Astrocyte (in vitro differentiated cells and primary cell): ENCODE results near the gene VASN. TPM values are rescaled to one million over a fixed set of nuclear protein-coding genes. Genes with fewer than 3 reads are reported as not detected.
"Not testable (repeated sequence)": the region's sequence is repeated elsewhere in the genome, so short reads cannot be mapped to it uniquely, and the experiment has no call there.

Experiments used
- DNase-seq: peaks from one replicate; pipeline ENCODE4 v3.0.0-alpha.2; 2010; ENCODE audit warnings: low read depth
- FAIRE-seq: peaks from 2 replicates; lab custom pipeline; 2011; peaks lifted over from hg19 to GRCh38; lab: Jason Lieb, UNC
- H2AFZ ChIP-seq: 2 replicates; pipeline ENCODE4 v1.6.0; 2012; ENCODE audit warnings: low read depth, low read length, inconsistent platforms
- H3K27ac ChIP-seq: 2 replicates; pipeline ENCODE4 v1.5.1; 2011; ENCODE audit warnings: low read depth, low read length, inconsistent platforms
- H3K27me3 ChIP-seq: 2 replicates; pipeline ENCODE4 v1.6.0; 2011; ENCODE audit warnings: low read length, inconsistent platforms; ENCODE audit not compliant: insufficient read depth
- H3K36me3 ChIP-seq: 2 replicates; pipeline ENCODE4 v1.5.1; 2011; ENCODE audit warnings: low read length, inconsistent platforms; ENCODE audit not compliant: insufficient read depth
- H3K4me1 ChIP-seq: 2 replicates; pipeline ENCODE4 v1.5.1; 2011; ENCODE audit warnings: low read length, inconsistent platforms; ENCODE audit not compliant: insufficient read depth
- H3K4me2 ChIP-seq: 2 replicates; pipeline ENCODE4 v1.6.0; 2012; ENCODE audit warnings: low read length, inconsistent platforms
- H3K4me3 ChIP-seq: 2 replicates; pipeline ENCODE4 v1.5.1; 2011; ENCODE audit warnings: low read depth, mild to moderate bottlenecking, low read length, inconsistent platforms; ENCODE audit not compliant: insufficient read depth
- H3K79me2 ChIP-seq: 2 replicates; pipeline ENCODE4 v1.6.0; 2012; ENCODE audit warnings: mild to moderate bottlenecking, low read length, inconsistent platforms; ENCODE audit not compliant: insufficient read depth
- H3K9ac ChIP-seq: 2 replicates; pipeline ENCODE4 v1.6.0; 2012; ENCODE audit warnings: mild to moderate bottlenecking, low read length, inconsistent platforms
- H3K9me3 ChIP-seq: 2 replicates; pipeline ENCODE4 v1.5.1; 2012; ENCODE audit warnings: low read depth, mild to moderate bottlenecking, low read length, inconsistent platforms; ENCODE audit not compliant: insufficient read depth
- H4K20me1 ChIP-seq: 2 replicates; pipeline ENCODE4 v1.6.0; 2012; ENCODE audit warnings: low read length, inconsistent platforms; ENCODE audit not compliant: insufficient read depth
- H3K27ac Mint-ChIP-seq: one replicate; pipeline ENCODE4 v1.8.0; 2021; ENCODE audit warnings: mild to moderate bottlenecking, mixed read lengths; ENCODE audit not compliant: unreplicated experiment
- H3K27me3 Mint-ChIP-seq: one replicate; pipeline ENCODE4 v1.8.0; 2021; ENCODE audit warnings: low read depth, mixed read lengths; ENCODE audit not compliant: unreplicated experiment
- H3K36me3 Mint-ChIP-seq: one replicate; pipeline ENCODE4 v1.8.0; 2021; ENCODE audit warnings: low read depth, mixed read lengths; ENCODE audit not compliant: unreplicated experiment
- H3K4me1 Mint-ChIP-seq: one replicate; pipeline ENCODE4 v1.8.0; 2021; ENCODE audit warnings: low read depth, mixed read lengths; ENCODE audit not compliant: unreplicated experiment
- H3K4me3 Mint-ChIP-seq: one replicate; pipeline ENCODE4 v1.8.0; 2021; ENCODE audit warnings: mild to moderate bottlenecking, moderate library complexity, mixed read lengths; ENCODE audit not compliant: unreplicated experiment
- H3K9me3 Mint-ChIP-seq: one replicate; pipeline ENCODE4 v1.8.0; 2021; ENCODE audit warnings: mild to moderate bottlenecking, mixed read lengths; ENCODE audit not compliant: unreplicated experiment
- EZH2 ChIP-seq: IDR thresholded peaks from 2 replicates; pipeline ENCODE4 v1.6.1; 2012; ENCODE audit warnings: mild to moderate bottlenecking, low read length, inconsistent platforms; ENCODE audit not compliant: insufficient read depth
- total RNA-seq: library from RNA; stranded (reverse); gene quantifications from 2 replicates; pipeline ENCODE4 v1.2.1, GENCODE V29; 2021
- TF ChIP-seq, protein P1 (sequence below): IDR thresholded peaks from 2 replicates; pipeline ENCODE4 v1.5.1; 2011; ENCODE audit warnings: low read depth, mild to moderate bottlenecking, inconsistent platforms, low read length, moderate library complexity; ENCODE audit not compliant: insufficient read depth

The VASN gene
- total RNA-seq, 1 donor from 2014 or later = 32.0 TPM

- peaks cover 5% of the 10 kb centered on the region for H3K36me3 Mint-ChIP-seq
Measured at GRCh38 chr16:4332083-4332482, 39.6 kb upstream of the VASN start.

DNA sequence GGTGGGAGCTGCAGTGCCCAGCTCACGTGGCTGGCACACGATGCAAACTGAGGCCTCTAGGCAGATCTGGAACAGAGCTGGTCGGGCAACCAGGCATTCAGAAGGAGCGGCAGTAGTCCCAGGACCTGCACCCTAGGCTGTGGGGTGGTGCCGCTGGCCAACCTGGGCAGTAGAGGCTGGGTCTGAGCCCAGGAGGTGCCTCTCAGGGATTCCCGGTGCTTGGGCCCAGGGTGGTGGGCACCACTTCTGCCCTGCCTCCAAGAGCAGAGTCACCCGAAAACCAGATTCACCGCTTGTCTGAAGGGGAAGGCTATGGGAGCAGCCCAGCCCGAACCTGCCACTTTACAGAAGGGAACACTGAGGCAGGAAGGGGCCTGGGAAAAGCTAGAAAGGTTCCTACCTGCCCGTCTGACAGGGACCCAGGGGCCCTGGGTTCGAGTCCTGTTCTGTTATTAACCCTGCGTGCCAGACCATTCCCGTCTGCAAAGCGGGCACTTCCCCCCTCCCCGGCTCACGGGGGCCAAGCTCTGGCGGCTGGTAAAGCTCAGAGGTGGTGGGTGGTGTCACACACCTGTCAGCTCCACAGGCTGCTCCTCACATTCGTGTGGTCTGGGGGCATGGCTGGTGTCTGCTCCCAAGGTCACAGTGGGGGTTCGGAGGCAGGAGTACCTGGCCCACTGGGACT lies 38.9 kb upstream of the VASN start:
- peaks cover 15% of the 10 kb centered on the region for H3K4me1 ChIP-seq
- peaks cover 3% of the 10 kb centered on the region for H3K36me3 ChIP-seq
- peaks cover 78% of the 10 kb centered on the region for H4K20me1 ChIP-seq
- Mint-ChIP-seq H3K4me3 (no peak overlapping the region), H3K27me3 (no peaks in the 10 kb centered on the region), H3K9me3 (no peaks in the 10 kb centered on the region), H3K27ac (no peak overlapping the region), H3K4me1 (peaks cover 7% of the 10 kb centered on the region), H3K36me3 (peaks cover 5% of the 10 kb centered on the region)
- no peak overlapping the region for H3K27ac ChIP-seq
- H3K79me2 ChIP-seq = peaks cover 49% of the 10 kb centered on the region
- no peak for TF ChIP-seq EZH2
- TF ChIP-seq, protein P1, sequence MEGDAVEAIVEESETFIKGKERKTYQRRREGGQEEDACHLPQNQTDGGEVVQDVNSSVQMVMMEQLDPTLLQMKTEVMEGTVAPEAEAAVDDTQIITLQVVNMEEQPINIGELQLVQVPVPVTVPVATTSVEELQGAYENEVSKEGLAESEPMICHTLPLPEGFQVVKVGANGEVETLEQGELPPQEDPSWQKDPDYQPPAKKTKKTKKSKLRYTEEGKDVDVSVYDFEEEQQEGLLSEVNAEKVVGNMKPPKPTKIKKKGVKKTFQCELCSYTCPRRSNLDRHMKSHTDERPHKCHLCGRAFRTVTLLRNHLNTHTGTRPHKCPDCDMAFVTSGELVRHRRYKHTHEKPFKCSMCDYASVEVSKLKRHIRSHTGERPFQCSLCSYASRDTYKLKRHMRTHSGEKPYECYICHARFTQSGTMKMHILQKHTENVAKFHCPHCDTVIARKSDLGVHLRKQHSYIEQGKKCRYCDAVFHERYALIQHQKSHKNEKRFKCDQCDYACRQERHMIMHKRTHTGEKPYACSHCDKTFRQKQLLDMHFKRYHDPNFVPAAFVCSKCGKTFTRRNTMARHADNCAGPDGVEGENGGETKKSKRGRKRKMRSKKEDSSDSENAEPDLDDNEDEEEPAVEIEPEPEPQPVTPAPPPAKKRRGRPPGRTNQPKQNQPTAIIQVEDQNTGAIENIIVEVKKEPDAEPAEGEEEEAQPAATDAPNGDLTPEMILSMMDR = no peak
- DNase-seq = no peak
- no peak overlapping the region for H3K4me3 ChIP-seq
- H3K27me3 ChIP-seq = no peaks in the 10 kb centered on the region
- H2AFZ ChIP-seq = no peak overlapping the region
- H3K4me2 ChIP-seq = no peak overlapping the region
- H3K9me3 ChIP-seq = no peaks in the 10 kb centered on the region
- no peak overlapping the region for H3K9ac ChIP-seq
- no peak for FAIRE-seq

More at GRCh38 chr16:4332083-4332482, 39.6 kb upstream of the VASN start:
- Histone ChIP-seq H3K9ac (no peak overlapping the region), H3K4me3 (no peak overlapping the region), H3K4me1 (peaks cover 15% of the 10 kb centered on the region), H3K36me3 (peaks cover 3% of the 10 kb centered on the region), H3K9me3 (no peaks in the 10 kb centered on the region), H3K4me2 (no peak overlapping the region), H3K27me3 (no peaks in the 10 kb centered on the region), H3K27ac (no peak overlapping the region), H4K20me1 (peaks cover 74% of the 10 kb centered on the region), H2AFZ (no peak overlapping the region), H3K79me2 (peaks cover 53% of the 10 kb centered on the region)
- Mint-ChIP-seq H3K4me1 (peaks cover 7% of the 10 kb centered on the region), H3K4me3 (no peak overlapping the region), H3K27ac (no peak overlapping the region), H3K9me3 (no peaks in the 10 kb centered on the region), H3K27me3 (no peaks in the 10 kb centered on the region)
- no peak for FAIRE-seq
- no peak for DNase-seq
- TF ChIP-seq, protein P1 = no peak

DNA sequence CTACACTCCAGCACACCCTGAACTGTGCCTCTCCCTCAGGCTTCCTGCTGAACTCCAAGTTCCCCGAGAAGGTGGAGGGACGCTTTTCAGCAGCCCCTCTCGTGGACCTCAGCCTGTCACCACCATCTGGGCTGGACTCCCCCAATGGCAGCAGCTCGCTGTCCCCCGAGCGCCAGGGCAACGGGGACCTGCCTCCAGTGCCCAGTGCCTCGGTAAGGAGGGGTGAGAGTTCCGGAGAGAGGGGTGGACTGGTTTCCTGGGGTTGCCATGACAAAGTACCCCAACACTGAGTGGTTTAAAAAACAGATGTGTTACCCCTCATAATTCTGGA lies 38.4 kb upstream of the VASN start:
- no peak overlapping the region for H3K27ac ChIP-seq
- H3K4me2 ChIP-seq = no peak overlapping the region
- H2AFZ ChIP-seq = no peak overlapping the region
- no peak for FAIRE-seq
- no peak overlapping the region for H3K4me3 ChIP-seq
- H3K36me3 ChIP-seq = peaks cover 3% of the 10 kb centered on the region
- peaks cover 44% of the 10 kb centered on the region for H3K79me2 ChIP-seq
- TF ChIP-seq EZH2 = no peak
- TF ChIP-seq, protein P1 = no peak
- H3K9me3 Mint-ChIP-seq = no peaks in the 10 kb centered on the region
- peaks cover 5% of the 10 kb centered on the region for H3K4me1 Mint-ChIP-seq
- H3K4me3 Mint-ChIP-seq = no peak overlapping the region
- H3K36me3 Mint-ChIP-seq = peaks cover 5% of the 10 kb centered on the region
- no peak for DNase-seq
- no peak overlapping the region for H3K9ac ChIP-seq
- no peaks in the 10 kb centered on the region for H3K27me3 ChIP-seq
- peaks cover 10% of the 10 kb centered on the region for H3K4me1 ChIP-seq
- H4K20me1 ChIP-seq = peaks cover 78% of the 10 kb centered on the region
- H3K27me3 Mint-ChIP-seq = no peaks in the 10 kb centered on the region
- H3K27ac Mint-ChIP-seq = no peak overlapping the region
- H3K9me3 ChIP-seq = no peaks in the 10 kb centered on the region

DNA sequence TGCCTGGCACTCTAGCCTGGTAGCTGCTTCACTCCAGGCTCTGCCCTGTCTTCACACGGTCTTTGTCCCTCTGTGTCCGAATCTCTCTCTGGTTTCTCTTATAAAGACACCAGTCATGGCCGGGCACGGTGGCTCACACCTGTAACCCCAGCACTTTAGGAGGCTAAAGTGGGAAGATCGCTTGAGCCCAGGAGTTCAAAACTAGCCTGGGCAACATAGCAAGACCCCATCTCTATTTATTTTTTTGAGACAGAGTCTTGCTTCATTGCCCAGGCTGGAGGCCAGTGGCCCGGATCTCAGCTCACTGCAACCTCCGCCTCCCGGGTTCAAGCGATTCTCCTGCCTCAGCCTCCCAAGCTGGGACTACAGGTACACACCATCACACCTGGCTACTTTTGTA lies 37.9 kb upstream of the VASN start:
- not testable (repeated sequence) for H3K9me3 ChIP-seq, H3K4me3 Mint-ChIP-seq, H3K27ac ChIP-seq, H3K36me3 ChIP-seq, H3K36me3 Mint-ChIP-seq, H3K27me3 Mint-ChIP-seq, H3K27ac Mint-ChIP-seq, H3K4me1 ChIP-seq, H3K9me3 Mint-ChIP-seq, H3K4me1 Mint-ChIP-seq, FAIRE-seq, H3K27me3 ChIP-seq, H3K9ac ChIP-seq, H3K4me3 ChIP-seq, H3K4me2 ChIP-seq, DNase-seq, H2AFZ ChIP-seq
- H4K20me1 ChIP-seq = peaks cover 78% of the 10 kb centered on the region
- peaks cover 39% of the 10 kb centered on the region for H3K79me2 ChIP-seq
